Loucy (cell line): ENCODE results near the gene FER.

Experiments used
- CTCF ChIP-seq: fragments of 200-600 bp; sonication (generic); conservative IDR thresholded peaks from 2 replicates; pipeline ENCODE4 v1.5.1; 2014; ENCODE audit warnings: mild to moderate bottlenecking, antibody characterized with exemption, low read length
- EZH2phosphoT487 ChIP-seq: fragments of 200-600 bp; IDR thresholded peaks from 2 replicates; pipeline ENCODE4 v1.6.1; 2018; ENCODE audit warnings: antibody characterized with exemption, mild to moderate bottlenecking, moderate library complexity, borderline replicate concordance

DNA sequence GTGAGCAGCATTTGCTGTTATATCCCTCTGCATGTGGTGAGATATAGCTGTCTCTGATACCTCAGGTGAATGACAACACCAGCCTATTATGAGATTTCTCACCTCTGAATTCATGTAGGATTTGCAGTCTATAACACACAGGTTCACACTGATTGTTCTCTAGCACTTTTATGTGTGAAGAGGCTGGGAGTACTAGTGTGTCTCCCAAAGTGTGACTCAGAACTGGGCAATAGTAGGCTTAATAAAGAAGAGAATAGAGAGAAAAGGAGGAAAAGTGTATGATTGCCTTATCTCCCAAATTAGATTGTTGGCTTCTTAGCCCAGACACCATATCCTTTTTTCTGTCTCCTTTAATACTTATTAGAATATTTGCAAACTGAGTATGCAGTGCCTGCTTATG, 430.1 kb downstream of the FER start:
- TF ChIP-seq CTCF (no peak), EZH2phosphoT487 (no peak)
